K562 (cell line): ENCODE data around the gene TMEM39A. TPM values are rescaled to one million over a fixed set of nuclear protein-coding genes. Genes with fewer than 3 reads are reported as not detected.
A peak's percentile ranks its signal among the peaks of the same experiment; 100 is the strongest.

Source experiments
- CBFA2T3 ChIP-seq: fragments of 450-650 bp; IDR thresholded peaks from 2 replicates; pipeline ENCODE4 v1.6.1; 2017
- DDX20 ChIP-seq: fragments of 450-650 bp; IDR thresholded peaks from 2 replicates; pipeline ENCODE4 v1.6.1; 2016; ENCODE audit warnings: missing genetic modification characterization, low read depth, mild to moderate bottlenecking, missing compliant biosample characterization, moderate library complexity
- HDAC2 ChIP-seq: fragments of 450-650 bp; IDR thresholded peaks from 2 replicates; pipeline ENCODE4 v1.6.1; 2016; ENCODE audit warnings: mild to moderate bottlenecking
- HMGXB4 ChIP-seq: sonication (generic); formaldehyde crosslinking; IDR thresholded peaks from 2 replicates; pipeline ENCODE4 v1.8.1; 2023; ENCODE audit warnings: mild to moderate bottlenecking, missing genetic modification reagents
- JUN ChIP-seq, 2 experiments: sonication (generic) in 1 of 2; formaldehyde crosslinking in 1 of 2; IDR thresholded peaks; 2 replicates each; pipeline versions ENCODE4 v1.6.1 to v1.8.0; 2012 to 2022; ENCODE audit warnings: borderline replicate concordance in 2 of 2, mild to moderate bottlenecking in 2 of 2, improper control_type of control experiment in 1 of 2, low read depth in 1 of 2, low read length in 1 of 2, missing genetic modification reagents in 1 of 2
- KDM1A ChIP-seq, 2 experiments: fragments of 450-650 bp; IDR thresholded peaks; 2 replicates each; pipeline ENCODE4 v1.6.1; 2016; ENCODE audit warnings: mild to moderate bottlenecking in 2 of 2
- KLF10 ChIP-seq: fragments of 250-450 bp; sonication (Bioruptor Pico); IDR thresholded peaks from 2 replicates; pipeline ENCODE4 v1.6.1; 2021; ENCODE audit warnings: matching md5 sums
- LEF1 ChIP-seq: fragments of 450-650 bp; IDR thresholded peaks from 2 replicates; pipeline ENCODE4 v1.6.1; 2016; ENCODE audit warnings: mild to moderate bottlenecking
- MNT ChIP-seq, 2 experiments: fragments of 450-650 bp; conservative IDR thresholded peaks; 2 replicates each; pipeline ENCODE4 v1.6.1; 2017; ENCODE audit warnings: mild to moderate bottlenecking in 2 of 2, moderate library complexity in 2 of 2
- PATZ1 ChIP-seq: fragments of 250-450 bp; sonication (Bioruptor Pico); IDR thresholded peaks from 2 replicates; pipeline ENCODE4 v1.5.0; 2020; ENCODE audit warnings: mild to moderate bottlenecking, borderline replicate concordance
- SNIP1 ChIP-seq: fragments of 450-650 bp; IDR thresholded peaks from 2 replicates; pipeline ENCODE4 v1.7.1; 2017; ENCODE audit warnings: low read depth, mild to moderate bottlenecking
- TBL1XR1 ChIP-seq, 2 experiments: IDR thresholded peaks; 2 replicates each; pipeline ENCODE4 v1.6.1; 2012; ENCODE audit warnings: improper control_type of control experiment in 2 of 2, low read length in 2 of 2, mild to moderate bottlenecking in 1 of 2
- USF1 ChIP-seq: sonication (generic); formaldehyde crosslinking; IDR thresholded peaks from 2 replicates; pipeline ENCODE4 v1.9.0; 2022; ENCODE audit warnings: mild to moderate bottlenecking, missing genetic modification reagents
- ZNF263 ChIP-seq: sonication (generic); formaldehyde crosslinking; IDR thresholded peaks from 2 replicates; pipeline ENCODE4 v1.8.0; 2022; ENCODE audit warnings: mild to moderate bottlenecking, missing genetic modification reagents, borderline replicate concordance
- ZNF707 ChIP-seq: fragments of 250-450 bp; sonication (Bioruptor Pico); conservative IDR thresholded peaks from 2 replicates; pipeline ENCODE4 v1.8.0; 2022; ENCODE audit warnings: inconsistent platforms, mild to moderate bottlenecking, moderate library complexity
- polyA plus RNA-seq, 8 experiments: library from polyadenylated mRNA; depleted of rRNA in 4 of 8; stranded (reverse) in 5 of 8; unstranded in 3 of 8; fragments of >200 nt; fragmentation: Nextera tagmentation in 2 of 8; fragmentation: Illumina TruSeq in 1 of 8; extraction: Ambion mirVana in 2 of 8; extraction: Trizol in 1 of 8; gene quantifications; 2 replicates each; pipeline versions ENCODE4 v1.2.1 to v1.2.3, GENCODE V29; 2011 to 2014; ENCODE audit warnings: inconsistent platforms in 1 of 8, missing spikeins in 1 of 8
- total RNA-seq, 7 experiments: library from RNA; depleted of rRNA in 6 of 7; stranded (reverse); fragments of >200 nt in 6 of 7; fragmentation: Illumina TruSeq in 2 of 7; extraction: Trizol in 2 of 7; gene quantifications; 2 replicates each; pipeline versions ENCODE4 v1.2.1 to v1.2.3, GENCODE V29; 2011 to 2021; ENCODE audit warnings: low replicate concordance in 1 of 7

TMEM39A gene
- total and polyA plus RNA-seq, 9 of the 15 experiments (the other 6 are each of a cell fraction or from before 2014, with no cell fraction given) = 12.0 to 41.5 (median 15.4) TPM

DNA sequence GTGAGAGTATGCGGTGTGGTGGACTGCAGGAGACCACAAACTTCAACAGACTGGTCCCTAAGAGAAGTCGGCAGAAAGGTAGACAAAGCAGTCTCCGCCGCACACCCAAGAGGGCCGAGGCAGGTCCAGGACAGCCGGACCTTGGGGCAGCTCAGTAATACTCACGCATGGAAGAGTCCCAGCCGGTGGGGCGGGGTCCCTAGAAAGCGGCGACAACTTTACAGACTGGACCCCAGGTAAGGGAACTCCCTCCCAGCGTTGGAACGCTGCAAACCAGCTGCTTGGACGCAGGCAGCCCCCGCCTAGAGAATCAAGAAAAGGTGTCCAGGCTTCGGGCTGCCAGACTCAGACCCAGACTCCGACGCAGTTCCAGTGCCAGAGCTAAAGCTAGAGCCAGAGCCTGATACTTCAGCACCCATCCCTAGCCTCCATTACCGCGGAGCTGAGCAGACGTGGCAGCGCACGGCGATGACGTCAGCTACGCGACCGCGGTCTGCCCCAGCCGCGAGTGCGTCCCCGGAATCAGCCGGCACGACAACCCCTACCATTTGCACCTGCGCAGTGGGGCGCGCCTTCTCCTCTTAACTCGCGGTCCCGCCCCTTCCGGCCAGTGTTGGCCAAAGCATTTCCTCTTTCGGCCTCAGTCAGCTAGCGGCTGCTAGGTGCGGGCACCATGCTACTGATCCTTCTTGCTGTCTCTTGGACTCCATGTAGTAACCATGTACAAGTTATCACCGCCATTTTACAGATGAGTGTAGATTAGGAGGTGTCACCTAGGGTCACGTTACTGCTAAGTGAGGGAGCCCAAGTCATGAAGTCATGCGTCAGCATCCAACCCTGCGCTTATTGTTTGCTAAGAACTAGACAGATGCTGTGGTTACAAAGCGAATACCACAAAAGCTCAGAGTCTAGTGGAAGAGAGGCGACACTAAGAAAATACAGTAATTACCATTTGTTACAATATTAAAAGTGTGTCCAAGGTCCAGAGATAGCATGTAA lies at the start of gene TMEM39A (continued):
- TF ChIP-seq ZNF263 (CRISPR knock-in tag) = no peak
- peak in 1 of 2 experiments; percentile 85; a peak in 2 of 4 replicates for TF ChIP-seq TBL1XR1 (IDR thresholded peaks at IDR 0.05; ENCODE audit: low read length in 2 of 2)
- peak; percentile 19; the same call in 1 of the 2 replicates for TF ChIP-seq USF1
- TF ChIP-seq SNIP1 = no peak
- TF ChIP-seq ZNF707 = no peak
- no peak for TF ChIP-seq LEF1
- peak; percentile 69 to 87 for TF ChIP-seq MNT (conservative IDR thresholded peaks at IDR 0.05)
- no peak for TF ChIP-seq KDM1A (IDR thresholded peaks at IDR 0.05)
- TF ChIP-seq HDAC2 = no peak
- TF ChIP-seq HMGXB4 = 0 out of 2 replicates have a peak, but pooled peaks have one; percentile 50
- TF ChIP-seq CBFA2T3 = no peak
- TF ChIP-seq DDX20 (tag) = no peak
- peak; percentile 66; the same call in 1 of the 2 replicates for TF ChIP-seq JUN (IDR thresholded peaks at IDR 0.05; ENCODE audit: borderline replicate concordance, low read depth, low read length)
- TF ChIP-seq JUN (CRISPR knock-in tag; IDR thresholded peaks at IDR 0.05; ENCODE audit: borderline replicate concordance) = no peak
- no peak for TF ChIP-seq PATZ1 (CRISPR knock-in tag)
- TF ChIP-seq KLF10 (CRISPR knock-in tag) = no peak
